ENCODE measurements around the gene FILIP1L.

The FILIP1L gene

DNA sequence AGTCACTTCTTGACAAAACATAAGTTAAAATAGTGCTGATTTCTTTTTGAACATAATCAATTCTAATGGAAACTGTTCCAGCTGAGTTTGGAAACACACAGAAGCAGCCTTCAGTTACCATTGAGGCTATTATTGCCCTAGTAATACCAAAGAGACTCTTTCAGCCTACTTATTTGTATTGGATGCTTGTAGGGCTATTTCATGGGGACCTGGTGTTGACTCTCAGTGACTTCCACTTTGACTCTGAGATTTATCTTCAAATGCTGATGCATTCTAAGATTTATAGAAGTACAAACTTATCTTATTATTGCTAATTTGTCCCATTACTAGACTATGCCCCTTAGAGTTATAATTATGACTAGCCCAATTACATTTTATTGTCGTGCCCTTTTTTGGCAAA is 229.2 kb downstream of the FILIP1L start:
- no peak overlapping the region for H3K4me3 ChIP-seq (ENCODE audit: low read depth, low read length)
- DNase-seq (ENCODE audit: low read depth) = no peak

DNA sequence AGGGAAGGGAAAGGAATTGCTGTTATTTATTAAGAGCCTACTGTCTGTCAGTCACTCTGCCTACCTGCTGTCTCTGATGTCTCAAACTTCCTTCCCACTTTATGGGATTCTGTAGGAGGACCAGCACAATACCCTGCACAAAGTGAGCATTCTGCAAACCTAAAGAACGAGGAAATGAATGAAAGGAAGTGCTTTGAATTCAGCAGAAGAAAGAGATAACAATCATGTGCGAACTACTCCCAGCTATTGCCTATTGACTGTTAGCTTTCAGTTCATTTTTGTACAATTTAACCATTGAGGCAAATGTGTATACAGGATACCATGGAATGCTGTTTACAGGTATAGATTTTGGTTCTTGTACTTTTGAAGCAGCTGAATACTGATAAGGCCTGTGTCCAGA is 229.8 kb downstream of the FILIP1L start:
- DNase-seq (ENCODE audit: low read depth) = no peak
- no peak overlapping the region for H3K4me3 ChIP-seq (ENCODE audit: low read depth, low read length)

- DNase-seq (ENCODE audit: low read depth) = no peak
- H3K4me3 ChIP-seq (ENCODE audit: low read depth, low read length) = no peak overlapping the region
Observed at GRCh38 chr3:99883693-99884092, 230.6 kb downstream of the FILIP1L start.

DNA sequence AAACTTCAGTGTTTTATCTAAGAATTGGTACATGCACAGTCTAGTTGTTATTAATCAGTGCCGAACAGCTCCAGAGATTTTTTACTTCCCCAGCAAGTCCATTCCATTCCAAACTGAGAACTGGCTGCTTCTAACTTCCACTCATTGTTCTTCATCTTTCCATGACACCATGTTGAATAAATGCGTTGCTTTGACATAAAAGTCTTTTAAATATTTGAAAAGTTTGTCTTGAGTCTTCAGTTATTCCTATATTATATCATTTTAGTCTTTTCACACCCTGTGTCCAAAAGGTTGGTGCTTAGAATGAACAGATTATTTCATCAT is 231.2 kb downstream of the FILIP1L start:
- no peak for DNase-seq (ENCODE audit: low read depth)
- H3K4me3 ChIP-seq (ENCODE audit: low read depth, low read length) = no peak overlapping the region

- no peak overlapping the region for H3K4me3 ChIP-seq (ENCODE audit: low read depth, low read length)
- DNase-seq (ENCODE audit: low read depth) = no peak
Observed at GRCh38 chr3:99882436-99883137, 231.7 kb downstream of the FILIP1L start.

DNA sequence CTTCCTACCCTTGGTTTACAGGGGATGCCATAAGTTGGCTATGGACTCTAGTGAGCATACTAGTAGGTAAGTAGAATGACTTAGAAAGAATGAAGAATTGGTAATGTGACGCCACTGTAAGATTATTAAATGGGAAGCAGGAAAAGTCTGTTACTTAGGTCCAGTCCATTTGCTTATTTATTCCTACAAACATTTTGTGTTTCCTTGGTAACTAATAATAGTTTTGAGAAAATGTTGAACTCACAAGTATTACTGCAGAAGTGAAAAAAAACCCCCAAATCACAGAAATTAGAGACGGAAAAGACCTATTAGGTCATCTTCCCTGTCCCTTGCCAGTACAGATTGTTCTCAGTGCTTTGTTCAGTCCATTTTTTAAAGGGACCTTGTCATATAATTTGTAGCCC is 233.2 kb downstream of the FILIP1L start:
- no peak for DNase-seq (ENCODE audit: low read depth)
- H3K4me3 ChIP-seq (ENCODE audit: low read depth, low read length) = no peak overlapping the region

DNA sequence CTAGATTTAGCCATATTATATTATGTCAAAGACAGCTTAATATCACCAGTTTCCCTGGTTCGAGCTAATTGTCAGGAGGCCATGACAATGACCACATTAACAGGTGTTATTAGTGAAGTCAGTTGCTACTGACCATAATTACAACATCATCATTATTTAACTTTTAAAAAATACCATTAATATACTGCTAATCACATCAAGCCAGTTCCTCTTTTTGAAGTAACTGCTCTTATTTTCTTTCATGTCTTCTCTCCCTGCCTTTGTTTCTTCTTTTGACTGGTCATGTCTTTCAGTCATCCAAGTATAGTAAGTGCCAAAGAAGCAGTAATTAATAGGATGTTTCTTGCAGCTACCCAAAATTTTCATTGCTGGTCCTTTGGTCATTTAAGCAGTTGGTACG is 235.0 kb downstream of the FILIP1L start:
- no peak for DNase-seq (ENCODE audit: low read depth)
- H3K4me3 ChIP-seq (ENCODE audit: low read depth, low read length) = no peak overlapping the region

GRCh38 chr3:99878005-99878404 is 236.3 kb downstream of the FILIP1L start:
- H3K4me3 ChIP-seq (ENCODE audit: low read depth, low read length) = no peak overlapping the region
- peak; percentile 75 for DNase-seq (ENCODE audit: low read depth)

GRCh38 chr3:99877031-99877579 is 237.2 kb downstream of the FILIP1L start:
- no peak for DNase-seq (ENCODE audit: low read depth)
- peak overlapping the region; percentile 88 for H3K4me3 ChIP-seq (ENCODE audit: low read depth, low read length)

- peak overlapping the region; percentile 88 for H3K4me3 ChIP-seq (ENCODE audit: low read depth, low read length)
Observed at GRCh38 chr3:99875929-99876841, 238.1 kb downstream of the FILIP1L start.

GRCh38 chr3:99875581-99875928 is 238.7 kb downstream of the FILIP1L start:
- DNase-seq (ENCODE audit: low read depth) = no peak
- H3K4me3 ChIP-seq (ENCODE audit: low read depth, low read length) = peak overlapping the region; percentile 88

More at GRCh38 chr3:99875929-99876841, 238.1 kb downstream of the FILIP1L start:
- DNase-seq (ENCODE audit: low read depth) = no peak

GRCh38 chr3:99874237-99875002 is 239.9 kb downstream of the FILIP1L start:
- H3K4me3 ChIP-seq (ENCODE audit: low read depth, low read length) = peak overlapping the region; percentile 88

DNA sequence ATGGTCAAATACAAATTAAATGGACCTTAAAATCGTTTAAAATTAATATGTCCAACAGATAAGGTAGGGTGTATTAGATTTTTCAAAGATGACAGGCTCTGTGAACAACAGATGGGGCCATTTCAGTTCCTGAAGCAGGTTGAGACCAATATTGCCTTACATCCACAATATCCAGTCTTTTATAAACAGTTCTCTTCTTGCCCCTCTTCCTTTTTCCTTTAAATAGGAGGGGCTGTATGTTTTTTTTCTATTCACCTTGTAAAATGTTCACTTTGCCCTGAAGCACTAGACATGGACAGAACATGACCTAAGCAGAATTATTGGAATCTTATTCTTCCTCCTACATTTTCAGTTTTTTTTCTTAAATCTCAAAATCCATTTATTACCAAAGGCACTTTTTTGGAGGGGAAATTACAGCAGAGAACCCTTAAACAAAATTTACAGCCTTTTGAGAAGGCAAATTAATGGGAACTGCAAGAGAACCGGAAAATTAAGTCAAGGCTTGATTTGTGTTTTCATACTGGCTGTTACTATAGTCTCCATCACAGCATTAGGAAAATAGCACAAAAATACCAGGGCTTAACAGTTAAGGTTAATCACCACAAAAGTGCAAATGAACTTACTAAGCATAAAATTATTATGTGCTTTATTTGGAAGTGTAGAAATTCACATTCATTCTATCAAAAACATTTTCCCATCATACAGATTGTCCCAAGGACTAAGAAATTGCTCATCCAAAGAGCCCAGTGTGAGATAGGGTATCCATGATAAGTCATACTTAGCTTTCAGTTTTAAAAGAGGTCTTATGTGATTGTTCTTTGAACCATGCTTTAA is 240.8 kb downstream of the FILIP1L start:
- peak overlapping the region; percentile 88 for H3K4me3 ChIP-seq (ENCODE audit: low read depth, low read length)
- DNase-seq (ENCODE audit: low read depth) = no peak

More at GRCh38 chr3:99874237-99875002, 239.9 kb downstream of the FILIP1L start:
- DNase-seq (ENCODE audit: low read depth) = no peak

- H3K4me3 ChIP-seq (ENCODE audit: low read depth, low read length) = peak overlapping the region; percentile 88
- DNase-seq (ENCODE audit: low read depth) = no peak
Observed at GRCh38 chr3:99872923-99873254, 241.4 kb downstream of the FILIP1L start.

GRCh38 chr3:99871231-99872045 is 242.9 kb downstream of the FILIP1L start:
- no peak overlapping the region for H3K4me3 ChIP-seq (ENCODE audit: low read depth, low read length)
- no peak for DNase-seq (ENCODE audit: low read depth)

DNA sequence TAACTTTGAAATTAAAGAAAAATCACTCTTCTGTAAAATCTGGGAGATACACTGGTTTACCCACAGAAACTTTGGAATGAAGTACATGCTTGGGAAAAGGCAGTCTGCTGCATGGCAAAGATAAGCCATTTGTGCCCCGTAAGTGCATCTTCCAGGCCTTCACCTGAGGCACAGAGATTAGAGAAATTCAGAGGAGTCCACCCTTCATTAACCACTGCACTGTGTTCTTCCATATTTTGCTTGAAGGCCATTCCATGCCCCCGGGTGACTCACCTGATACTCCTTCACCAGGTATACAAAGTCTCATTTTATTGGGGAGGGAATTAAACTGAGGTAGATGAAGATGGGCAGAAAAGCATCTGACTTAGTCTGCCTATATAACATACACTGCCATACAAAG is 243.6 kb downstream of the FILIP1L start:
- no peak for DNase-seq (ENCODE audit: low read depth)
- H3K4me3 ChIP-seq (ENCODE audit: low read depth, low read length) = no peak overlapping the region

DNA sequence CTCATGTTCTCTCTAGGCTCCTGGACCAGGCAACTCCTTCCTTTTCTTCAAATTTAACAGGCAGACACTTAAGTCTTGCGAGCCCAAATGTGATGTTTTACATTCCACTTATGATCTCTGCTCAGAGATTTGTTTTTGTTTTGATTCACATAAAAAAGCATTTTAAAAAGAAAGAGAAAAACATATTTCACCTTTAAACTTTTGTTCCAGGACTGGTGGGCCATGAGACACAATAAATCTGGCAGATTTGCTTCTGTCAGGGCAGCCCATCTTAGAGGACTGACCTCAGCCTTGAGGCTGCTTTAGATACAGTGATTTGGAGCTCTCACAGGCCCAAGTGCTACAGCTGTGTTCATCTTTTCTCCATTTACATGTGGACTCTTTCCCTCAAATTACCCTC is 244.7 kb downstream of the FILIP1L start:
- no peak for DNase-seq (ENCODE audit: low read depth)
- H3K4me3 ChIP-seq (ENCODE audit: low read depth, low read length) = no peak overlapping the region

- H3K4me3 ChIP-seq (ENCODE audit: low read depth, low read length) = no peak overlapping the region
- DNase-seq (ENCODE audit: low read depth) = no peak
Observed at GRCh38 chr3:99868311-99868646, 246.0 kb downstream of the FILIP1L start.
